HL-60 (cell line): Measurements from ENCODE around the gene ATP1A2.

Experiments
- CTCF ChIP-seq: IDR thresholded peaks from one replicate; pipeline ENCODE4 v1.5.1; 2011; ENCODE audit warnings: low read length, control low read depth, inconsistent platforms; ENCODE audit not compliant: insufficient read depth
- GABPA ChIP-seq: IDR thresholded peaks from 2 replicates; pipeline ENCODE4 v1.6.1; 2012; ENCODE audit warnings: low read depth
- POLR2AphosphoS5 ChIP-seq: IDR thresholded peaks from 2 replicates; pipeline ENCODE4 v1.6.1; 2012; ENCODE audit warnings: low read depth
- REST ChIP-seq: IDR thresholded peaks from 2 replicates; pipeline ENCODE4 v1.6.1; 2012; ENCODE audit warnings: low read depth; ENCODE audit not compliant: insufficient replicate concordance
- SPI1 ChIP-seq: IDR thresholded peaks from 2 replicates; pipeline ENCODE4 v1.6.1; 2012; ENCODE audit warnings: low read depth, mild to moderate bottlenecking, borderline replicate concordance

DNA sequence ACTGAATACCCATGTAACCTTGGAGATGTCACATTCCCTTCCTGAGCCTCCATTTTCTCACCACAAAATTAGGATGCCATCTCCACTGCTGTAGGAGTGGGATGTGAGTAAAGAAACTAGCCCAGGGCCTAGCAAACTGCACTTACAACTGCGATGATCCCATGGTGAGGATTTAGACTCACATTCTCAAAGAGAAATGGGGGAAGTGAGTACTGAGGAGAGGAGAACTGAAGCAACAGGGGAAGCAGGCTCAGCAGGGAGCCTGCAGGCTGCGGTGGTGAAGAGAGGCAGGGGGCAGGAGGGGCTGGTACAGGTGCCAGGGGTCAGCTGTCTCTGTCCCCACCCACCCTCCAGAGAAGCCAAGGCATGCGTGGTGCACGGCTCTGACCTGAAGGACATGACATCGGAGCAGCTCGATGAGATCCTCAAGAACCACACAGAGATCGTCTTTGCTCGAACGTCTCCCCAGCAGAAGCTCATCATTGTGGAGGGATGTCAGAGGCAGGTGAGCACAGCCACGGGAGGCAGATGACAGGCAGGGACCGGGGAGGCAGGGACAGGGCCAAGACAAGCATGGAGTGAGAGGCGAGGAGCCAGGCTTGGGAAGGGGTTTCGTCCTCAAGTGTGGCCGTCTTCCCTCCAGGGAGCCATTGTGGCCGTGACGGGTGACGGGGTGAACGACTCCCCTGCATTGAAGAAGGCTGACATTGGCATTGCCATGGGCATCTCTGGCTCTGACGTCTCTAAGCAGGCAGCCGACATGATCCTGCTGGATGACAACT is 19.4 kb downstream of the ATP1A2 start:
- TF ChIP-seq CTCF = no peak
- no peak for TF ChIP-seq REST
- no peak for TF ChIP-seq POLR2AphosphoS5
- no peak for TF ChIP-seq GABPA
- TF ChIP-seq SPI1 = peak; percentile 25; the same call in 1 of the 2 replicates
